ENCODE data around the gene IFNL2.
"Not testable (repeated sequence)": the region's sequence is repeated elsewhere in the genome, so short reads cannot be mapped to it uniquely, and the experiment has no call there.

Gene IFNL2

GRCh38 chr19:39268085-39268484 lies at the start of gene IFNL2:
IFNL2 (plus strand) TSS chr19:39268396; CDS start chr19:39268569, 173 bp downstream.
- not testable (repeated sequence) for DNase-seq

- not testable (repeated sequence) for DNase-seq
These were observed 49.1 kb upstream of the IFNL2 start for GRCh38 chr19:39219108-39219507.

GRCh38 chr19:39223703-39224279 lies 44.4 kb upstream of the IFNL2 start:
- no peak for DNase-seq

GRCh38 chr19:39224910-39225309 lies 43.3 kb upstream of the IFNL2 start:
- peak; percentile 12 for DNase-seq

GRCh38 chr19:39230096-39230764 lies 38.0 kb upstream of the IFNL2 start:
- no peak for DNase-seq

GRCh38 chr19:39232708-39233107 lies 35.5 kb upstream of the IFNL2 start:
- DNase-seq: no peak

GRCh38 chr19:39236527-39236926 lies 31.7 kb upstream of the IFNL2 start:
- no peak for DNase-seq

GRCh38 chr19:39237200-39238184 lies 30.7 kb upstream of the IFNL2 start:
- DNase-seq: peak; percentile 41

GRCh38 chr19:39238209-39238608 lies 30.0 kb upstream of the IFNL2 start:
- DNase-seq: no peak

GRCh38 chr19:39238944-39239343 lies 29.3 kb upstream of the IFNL2 start:
- DNase-seq: no peak

- no peak for DNase-seq
These were observed 27.8 kb upstream of the IFNL2 start for GRCh38 chr19:39240421-39240820.

- not testable (repeated sequence) for DNase-seq
These were observed 24.5 kb upstream of the IFNL2 start for GRCh38 chr19:39243741-39244140.

GRCh38 chr19:39244410-39245100 lies 23.6 kb upstream of the IFNL2 start, which contains the start of gene IFNL3:
IFNL3 (minus strand) TSS chr19:39245006; CDS start chr19:39244967, 39 bp downstream.
- DNase-seq: not testable (repeated sequence)

GRCh38 chr19:39245166-39245565 lies 23.0 kb upstream of the IFNL2 start:
- DNase-seq: not testable (repeated sequence)

GRCh38 chr19:39246951-39247669 lies 21.1 kb upstream of the IFNL2 start:
- DNase-seq: no peak

GRCh38 chr19:39247701-39248664 lies 20.2 kb upstream of the IFNL2 start:
- no peak for DNase-seq

GRCh38 chr19:39248806-39249205 lies 19.4 kb upstream of the IFNL2 start, which contains the start of gene IFNL4:
IFNL4 (minus strand) TSS chr19:39248856.
- DNase-seq: no peak

GRCh38 chr19:39251081-39251480 lies 17.1 kb upstream of the IFNL2 start:
- DNase-seq: no peak

GRCh38 chr19:39251846-39252245 lies 16.4 kb upstream of the IFNL2 start:
- no peak for DNase-seq

GRCh38 chr19:39252458-39252857 lies 15.7 kb upstream of the IFNL2 start:
- DNase-seq: peak; percentile 73
